DMS53 (cell line): ENCODE results near the gene RREB1.

Source experiments
- DNase-seq: peaks from one replicate; lab custom pipeline; 2025; lab: John Stamatoyannopoulos, UW

The RREB1 gene

DNA sequence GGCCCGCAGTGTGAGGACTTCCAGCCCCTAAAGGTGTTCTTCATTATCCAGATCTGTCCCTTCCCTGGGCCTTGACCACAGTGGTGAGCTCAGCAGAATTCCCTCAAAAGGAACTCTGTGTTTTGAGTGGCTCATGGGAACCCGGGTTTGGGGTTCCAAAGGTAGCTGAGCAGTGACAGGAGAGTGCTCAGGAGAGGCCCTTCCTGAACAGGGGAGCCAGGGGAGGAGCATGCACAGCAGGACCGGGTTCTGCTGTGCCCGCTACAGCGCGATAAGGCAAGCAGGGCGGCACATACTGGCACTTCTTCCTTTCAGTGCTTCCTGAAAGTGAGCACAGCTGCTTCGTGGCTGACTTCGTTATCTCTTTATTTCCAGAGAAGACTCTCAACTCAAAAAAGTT is 117.0 kb downstream of the RREB1 start:
- no peak for DNase-seq

DNA sequence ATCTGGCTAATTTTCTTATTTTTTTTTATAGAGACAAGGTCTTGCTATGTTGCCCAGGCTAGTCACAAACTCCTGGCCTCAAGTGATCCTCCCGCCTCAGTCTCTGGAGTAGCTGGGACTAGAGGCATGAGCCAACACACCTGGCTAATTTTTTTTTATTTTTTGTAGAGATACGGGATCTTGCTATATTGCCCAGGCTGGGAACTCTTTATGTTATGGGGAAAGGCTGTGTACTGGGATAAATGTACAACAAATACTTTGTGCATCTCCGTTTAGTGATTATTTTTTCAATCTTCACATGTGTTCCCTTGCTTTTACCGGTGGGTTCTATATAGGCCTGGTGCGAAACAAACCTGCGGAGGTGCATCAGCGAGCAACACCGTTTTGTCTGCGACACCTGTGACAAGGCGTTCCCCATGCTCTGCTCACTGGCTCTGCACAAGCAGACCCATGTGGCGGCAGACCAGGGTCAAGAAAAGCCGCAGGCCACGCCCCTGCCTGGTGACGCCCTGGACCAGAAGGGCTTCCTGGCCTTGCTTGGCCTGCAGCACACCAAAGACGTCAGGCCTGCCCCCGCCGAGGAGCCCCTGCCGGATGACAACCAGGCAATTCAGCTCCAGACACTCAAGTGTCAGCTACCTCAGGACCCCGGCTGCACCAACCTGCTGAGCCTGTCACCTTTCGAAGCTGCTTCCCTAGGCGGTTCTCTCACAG is 121.1 kb downstream of the RREB1 start:
- DNase-seq = no peak

DNA sequence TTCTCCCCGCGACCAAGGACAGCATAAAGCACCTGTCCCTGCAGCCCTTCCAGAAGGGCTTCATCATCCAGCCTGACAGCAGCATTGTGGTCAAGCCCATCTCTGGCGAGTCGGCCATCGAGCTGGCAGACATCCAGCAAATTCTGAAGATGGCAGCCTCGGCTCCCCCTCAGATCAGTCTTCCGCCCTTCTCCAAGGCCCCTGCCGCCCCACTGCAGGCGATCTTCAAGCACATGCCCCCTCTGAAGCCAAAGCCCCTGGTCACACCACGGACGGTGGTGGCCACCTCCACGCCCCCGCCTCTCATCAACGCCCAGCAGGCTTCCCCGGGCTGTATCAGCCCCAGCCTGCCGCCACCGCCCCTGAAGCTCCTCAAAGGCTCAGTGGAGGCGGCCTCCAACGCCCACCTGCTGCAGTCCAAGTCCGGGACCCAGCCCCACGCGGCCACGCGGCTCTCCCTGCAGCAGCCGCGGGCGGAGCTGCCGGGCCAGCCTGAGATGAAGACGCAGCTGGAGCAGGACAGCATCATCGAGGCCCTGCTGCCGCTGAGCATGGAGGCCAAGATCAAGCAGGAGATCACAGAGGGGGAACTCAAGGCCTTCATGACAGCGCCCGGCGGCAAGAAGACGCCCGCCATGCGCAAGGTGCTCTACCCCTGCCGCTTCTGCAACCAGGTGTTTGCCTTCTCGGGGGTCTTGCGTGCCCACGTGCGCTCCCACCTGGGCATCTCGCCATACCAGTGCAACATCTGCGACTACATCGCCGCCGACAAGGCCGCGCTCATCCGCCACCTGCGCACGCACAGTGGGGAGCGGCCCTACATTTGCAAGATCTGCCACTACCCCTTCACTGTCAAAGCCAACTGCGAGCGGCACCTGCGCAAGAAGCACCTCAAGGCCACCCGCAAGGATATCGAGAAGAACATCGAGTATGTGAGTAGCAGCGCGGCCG is 121.9 kb downstream of the RREB1 start:
- no peak for DNase-seq

DNA sequence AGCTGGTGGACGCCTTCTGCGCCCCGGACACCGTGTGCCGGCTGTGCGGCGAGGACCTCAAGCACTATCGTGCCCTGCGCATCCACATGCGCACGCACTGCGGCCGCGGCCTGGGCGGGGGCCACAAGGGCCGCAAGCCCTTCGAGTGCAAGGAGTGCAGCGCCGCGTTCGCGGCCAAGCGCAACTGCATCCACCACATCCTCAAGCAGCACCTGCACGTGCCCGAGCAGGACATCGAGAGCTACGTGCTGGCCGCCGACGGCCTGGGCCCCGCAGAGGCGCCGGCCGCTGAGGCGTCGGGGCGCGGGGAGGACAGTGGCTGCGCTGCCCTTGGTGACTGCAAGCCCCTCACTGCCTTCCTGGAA is 122.5 kb downstream of the RREB1 start:
- DNase-seq = no peak

DNA sequence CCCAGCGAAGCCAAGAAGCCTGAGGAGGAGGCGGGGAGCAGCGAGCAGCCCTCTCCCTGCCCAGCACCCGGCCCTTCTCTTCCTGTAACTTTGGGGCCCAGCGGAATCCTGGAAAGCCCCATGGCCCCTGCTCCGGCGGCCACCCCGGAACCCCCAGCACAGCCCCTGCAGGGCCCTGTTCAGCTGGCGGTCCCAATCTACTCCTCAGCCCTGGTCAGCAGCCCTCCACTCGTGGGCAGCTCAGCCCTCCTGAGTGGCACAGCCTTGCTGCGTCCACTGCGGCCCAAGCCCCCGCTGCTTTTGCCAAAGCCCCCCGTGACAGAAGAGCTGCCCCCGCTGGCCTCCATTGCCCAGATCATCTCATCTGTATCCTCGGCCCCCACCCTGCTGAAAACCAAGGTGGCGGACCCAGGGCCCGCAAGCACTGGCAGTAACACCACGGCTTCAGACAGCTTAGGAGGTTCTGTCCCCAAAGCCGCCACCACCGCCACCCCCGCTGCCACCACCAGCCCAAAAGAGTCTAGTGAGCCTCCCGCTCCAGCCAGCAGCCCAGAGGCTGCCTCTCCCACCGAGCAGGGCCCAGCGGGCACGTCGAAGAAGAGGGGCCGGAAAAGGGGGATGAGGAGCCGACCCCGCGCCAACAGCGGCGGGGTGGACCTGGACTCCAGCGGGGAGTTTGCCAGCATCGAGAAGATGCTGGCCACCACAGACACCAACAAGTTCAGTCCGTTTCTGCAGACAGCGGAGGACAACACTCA is 123.4 kb downstream of the RREB1 start:
- DNase-seq = no peak

DNA sequence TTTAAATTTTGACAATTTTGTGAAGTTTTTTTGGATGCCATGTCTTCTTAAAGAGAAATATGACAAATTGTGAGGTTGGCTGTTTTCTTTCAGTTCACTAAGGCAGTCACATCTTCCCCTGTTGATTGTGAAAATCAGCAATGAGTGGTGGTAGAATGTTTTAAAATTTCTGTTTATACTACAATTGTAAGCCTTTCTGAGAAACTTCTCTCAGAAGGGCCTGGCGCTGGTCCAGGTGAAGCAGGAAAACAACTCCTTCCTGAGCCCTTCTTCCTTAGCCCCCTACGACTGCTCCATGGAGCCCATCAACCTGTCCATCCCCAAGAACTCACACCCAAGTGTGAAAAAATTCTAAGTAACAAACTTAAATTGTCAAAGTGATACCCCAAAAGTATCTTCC is 124.6 kb downstream of the RREB1 start:
- no peak for DNase-seq

DNA sequence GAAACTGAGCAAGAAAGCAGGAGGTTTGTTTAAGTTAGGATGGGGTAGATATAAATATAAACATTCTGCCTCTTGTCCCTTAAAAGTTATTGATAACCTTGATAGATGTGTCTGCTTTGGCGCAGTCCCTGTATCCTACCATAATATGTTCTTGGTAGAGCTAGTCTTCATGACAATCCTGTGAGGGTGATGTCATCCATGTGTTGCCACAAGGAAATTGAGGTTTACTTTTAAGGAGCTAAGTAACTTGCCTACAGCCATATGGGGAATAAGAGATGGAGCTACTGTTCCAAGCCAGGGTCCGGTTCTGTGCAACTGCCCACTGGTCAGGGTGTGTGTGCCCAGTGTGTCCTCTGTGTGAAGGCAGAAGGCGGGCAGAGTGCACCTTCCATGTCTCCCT is 126.8 kb downstream of the RREB1 start:
- no peak for DNase-seq

DNA sequence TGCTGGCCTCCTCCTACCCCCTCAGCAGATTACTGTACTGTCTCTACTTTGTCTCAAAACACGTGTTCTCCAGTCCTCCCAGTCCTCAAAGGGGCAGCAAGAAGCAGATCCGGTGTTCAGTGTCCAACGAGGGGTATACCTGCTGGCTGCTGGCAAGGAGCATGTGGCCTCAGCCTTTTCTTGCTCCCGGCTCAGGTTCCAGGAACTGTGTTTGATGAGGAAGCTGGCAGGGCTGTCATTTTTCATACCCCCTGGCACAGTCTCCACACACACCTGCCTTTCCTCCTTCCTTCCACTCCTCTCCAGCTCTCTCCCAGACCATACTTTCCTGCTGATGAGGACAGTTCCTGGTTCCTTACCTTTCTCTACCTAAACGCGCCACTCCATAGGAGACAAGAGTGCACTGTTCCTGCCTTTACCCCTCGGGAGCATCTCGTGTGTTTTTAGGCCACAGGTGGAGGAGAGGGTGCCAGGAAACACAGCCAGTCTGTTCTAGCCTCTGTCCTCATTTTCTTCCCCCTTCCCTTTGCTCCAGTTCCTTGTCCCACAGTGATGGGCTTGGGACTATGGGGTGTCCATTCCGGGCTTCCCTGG is 128.0 kb downstream of the RREB1 start:
- DNase-seq = peak; percentile 61

DNA sequence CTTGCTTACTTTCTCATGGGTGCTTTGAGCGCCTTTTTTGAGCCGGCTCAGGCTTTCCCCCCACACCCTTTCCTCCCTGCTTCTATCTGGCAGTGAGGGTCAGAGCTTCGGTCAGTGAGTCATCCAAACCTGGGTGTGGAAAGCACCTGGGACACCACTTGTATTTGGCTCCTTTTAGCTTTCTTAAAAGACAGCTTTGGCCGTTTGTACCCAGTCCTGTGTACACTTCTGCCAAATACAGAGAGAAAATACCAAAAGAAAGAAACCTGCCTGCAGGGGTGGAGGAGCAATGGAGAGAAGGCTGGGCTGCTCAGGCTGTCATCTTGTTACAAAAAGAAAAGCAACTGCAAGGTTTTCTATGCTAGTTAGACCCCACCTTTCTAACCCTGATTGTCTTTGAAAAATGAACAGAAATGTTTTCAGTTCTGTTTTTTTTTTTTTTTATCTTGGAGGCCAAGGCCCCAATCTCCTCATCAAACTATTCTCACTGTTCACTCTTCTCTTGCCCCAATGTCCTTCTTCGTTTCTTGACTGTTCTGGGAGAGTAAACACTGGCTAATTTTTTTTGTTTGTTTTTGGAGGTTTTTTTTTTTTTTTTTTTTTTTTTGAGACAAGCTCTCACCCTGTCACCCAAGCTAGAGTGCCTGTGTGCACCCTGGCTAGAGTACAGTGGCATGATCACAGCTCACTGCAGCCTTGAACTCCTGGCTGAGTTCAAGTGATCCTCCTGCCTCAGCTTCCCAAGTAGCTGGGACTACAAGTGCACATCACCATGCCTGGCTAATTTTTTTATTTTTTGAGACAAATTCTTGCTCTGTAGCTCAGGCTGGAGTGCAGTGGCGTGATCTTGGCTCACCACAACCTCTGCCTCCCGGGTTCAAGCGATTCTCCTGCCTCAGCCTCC is 128.8 kb downstream of the RREB1 start:
- peak; percentile 62 for DNase-seq

DNA sequence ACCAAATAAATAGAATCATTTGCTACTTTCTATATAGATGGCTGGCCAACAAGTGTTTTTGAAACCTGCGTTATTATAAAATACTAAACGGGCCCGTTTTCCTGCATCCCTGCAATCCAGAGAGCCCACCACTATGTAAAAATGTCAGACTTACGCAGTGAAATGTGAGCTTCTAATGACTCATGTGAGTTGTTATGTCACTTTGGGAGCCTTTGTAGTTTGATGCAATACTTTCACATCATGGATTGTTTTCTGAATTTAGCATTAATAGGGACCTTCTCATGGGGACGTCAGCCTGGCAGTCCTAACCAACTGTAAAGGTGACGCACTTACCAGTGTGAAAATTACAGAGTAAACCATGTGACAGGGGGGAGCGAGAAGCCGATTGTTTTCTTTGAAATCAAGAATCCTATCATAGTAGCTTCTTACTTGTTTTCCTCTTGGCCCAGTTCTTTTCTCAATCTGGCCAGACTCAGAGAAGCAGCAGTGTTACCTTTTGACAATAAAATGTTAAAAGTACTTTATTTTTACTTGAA is 130.0 kb downstream of the RREB1 start:
- no peak for DNase-seq

DNA sequence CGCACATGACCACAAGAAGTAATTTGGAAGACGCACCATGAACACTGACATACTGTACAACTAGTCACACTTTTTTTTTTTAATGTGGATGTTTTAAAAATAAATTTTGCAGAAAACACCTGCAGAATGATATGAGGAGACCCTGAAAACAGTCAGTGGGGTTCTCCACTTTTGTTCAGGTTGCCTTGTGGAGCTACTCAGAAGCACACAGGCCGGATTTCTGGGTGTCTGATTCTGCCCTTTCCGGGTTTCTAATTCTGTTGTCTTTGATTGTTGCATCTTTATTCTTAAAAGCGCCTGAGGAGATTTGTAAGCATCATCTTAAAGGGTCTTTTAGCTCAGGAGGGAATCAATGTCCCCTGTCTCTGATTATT is 130.8 kb downstream of the RREB1 start:
- no peak for DNase-seq

DNA sequence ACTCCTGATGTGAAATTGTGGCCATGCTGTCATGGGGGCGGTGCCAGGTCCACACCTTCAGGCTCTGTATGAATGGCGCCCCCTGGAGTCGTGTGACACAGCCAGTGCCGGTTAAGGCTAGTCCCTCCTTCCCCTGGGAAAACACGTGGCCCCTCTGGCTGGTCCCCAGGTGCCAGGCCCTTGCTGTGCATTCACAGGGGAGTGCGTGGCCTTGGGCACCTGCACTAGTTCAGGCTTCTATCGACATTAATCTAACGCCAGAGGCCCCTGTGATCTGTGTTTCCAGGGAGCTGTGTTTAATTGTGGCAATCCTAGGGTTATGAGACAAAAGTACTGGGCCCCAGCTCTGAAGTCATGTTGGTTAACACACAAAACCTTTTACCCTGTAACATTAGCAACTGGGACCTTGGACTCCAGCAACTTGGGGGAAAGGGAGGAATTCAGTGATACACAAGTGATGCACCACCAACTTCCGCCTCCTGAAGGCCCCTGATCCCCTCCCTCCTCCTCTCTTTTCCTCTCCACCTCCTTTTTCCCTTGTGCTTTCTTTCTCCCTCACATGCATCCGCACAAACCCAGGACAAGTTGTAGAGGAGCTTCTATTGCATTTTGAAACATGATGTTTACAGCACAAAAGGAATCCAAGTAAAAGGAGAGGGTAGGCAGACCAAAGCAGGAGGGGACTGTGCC is 131.3 kb downstream of the RREB1 start:
- DNase-seq = peak; percentile 95

DNA sequence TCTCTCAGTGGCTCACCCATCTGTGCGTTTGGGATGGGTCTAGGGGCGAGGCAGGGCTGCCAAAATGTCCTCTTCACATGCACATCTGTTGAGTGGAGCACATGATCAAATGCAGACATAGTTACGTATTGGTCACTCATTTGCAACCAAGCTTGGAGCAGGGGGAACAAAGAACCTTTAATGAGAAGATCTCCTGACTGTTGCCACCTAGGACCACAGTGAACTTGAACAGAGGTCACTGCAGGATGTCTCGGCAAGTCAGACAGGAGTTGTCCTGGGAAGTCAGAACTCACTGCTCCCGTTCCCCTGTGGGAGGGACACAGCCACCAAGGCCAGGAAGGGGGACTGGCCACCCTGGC is 131.8 kb downstream of the RREB1 start:
- DNase-seq = no peak

DNA sequence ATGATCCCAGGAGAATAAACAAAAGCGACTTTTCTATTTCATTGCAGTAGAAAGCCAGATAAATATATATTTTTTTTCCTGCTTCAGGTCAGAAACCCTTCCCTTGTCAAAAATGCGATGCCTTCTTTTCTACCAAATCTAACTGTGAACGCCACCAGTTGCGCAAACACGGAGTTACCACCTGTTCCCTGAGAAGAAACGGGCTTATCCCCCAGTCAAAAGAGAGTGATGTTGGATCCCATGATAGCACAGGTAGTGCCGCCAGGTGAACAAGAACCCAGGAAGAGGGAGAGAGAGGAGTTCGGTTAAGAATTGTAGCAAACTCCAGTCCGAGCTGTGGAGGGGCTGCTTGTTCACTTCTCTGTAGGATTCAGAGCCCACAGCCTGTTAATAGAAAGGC is 132.6 kb downstream of the RREB1 start:
- DNase-seq = no peak

DNA sequence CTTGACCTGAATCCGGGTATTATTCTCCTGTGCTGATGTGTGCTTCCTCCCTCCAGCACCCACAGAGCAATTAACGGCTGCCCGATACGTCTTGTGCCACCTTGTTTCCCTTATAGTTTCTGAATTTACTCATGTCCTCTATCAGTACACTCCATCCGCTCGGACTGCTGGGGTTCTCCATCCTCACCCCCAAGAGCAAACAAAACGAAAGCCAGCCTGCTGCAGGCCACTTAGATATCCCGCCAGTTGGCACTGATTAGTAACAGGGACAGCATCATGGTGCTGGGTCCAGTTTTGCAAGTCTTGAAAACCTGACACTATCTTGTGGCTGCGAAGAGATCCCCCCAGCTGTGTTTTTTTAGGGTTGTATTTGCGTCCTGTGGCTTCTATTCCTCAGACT is 133.4 kb downstream of the RREB1 start:
- DNase-seq = peak; percentile 32

DNA sequence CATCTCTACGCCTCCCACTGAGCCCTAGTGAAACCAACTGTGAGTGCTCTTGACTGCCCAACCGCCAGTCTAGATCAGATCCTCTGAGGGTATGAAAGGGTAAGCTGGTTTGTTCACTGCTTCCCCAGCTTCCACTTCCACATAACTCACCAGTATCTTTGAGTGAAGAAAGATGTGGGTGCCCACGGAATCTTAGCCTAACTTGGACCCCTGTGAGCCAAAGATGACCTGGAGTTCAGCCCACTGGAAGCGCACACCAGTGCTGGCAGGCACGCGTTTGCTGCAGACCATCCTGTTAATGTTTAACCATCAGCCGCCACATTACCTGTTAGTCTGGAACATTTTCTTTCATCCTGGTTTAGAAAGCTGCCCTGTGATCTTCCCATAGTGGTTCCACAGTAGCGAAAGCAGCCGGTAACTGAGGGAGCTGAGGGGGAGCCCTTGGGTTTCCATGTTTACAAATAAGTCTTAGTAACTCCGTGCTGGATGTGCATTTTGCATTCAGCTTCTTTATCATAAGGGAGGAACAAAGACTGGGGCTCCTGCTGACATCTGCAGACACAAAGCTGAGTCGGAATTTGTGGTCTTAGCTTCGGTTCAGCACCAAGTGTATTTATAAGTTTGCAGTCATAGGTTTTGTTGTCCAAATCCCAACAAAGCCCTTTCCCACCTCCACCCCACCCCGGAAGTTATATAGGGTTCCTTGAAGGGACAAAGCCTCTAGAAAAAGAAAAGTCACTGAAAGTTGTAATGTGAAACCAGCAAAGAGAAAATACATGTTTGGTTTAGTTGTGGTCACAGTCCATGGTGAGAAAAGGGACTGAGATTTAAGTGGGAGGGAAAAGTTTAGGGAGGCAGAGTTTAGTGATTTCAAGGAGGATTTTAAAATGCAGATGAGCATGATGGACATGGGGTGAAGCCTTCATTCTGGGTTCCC is 134.2 kb downstream of the RREB1 start:
- DNase-seq = peak; percentile 91

DNA sequence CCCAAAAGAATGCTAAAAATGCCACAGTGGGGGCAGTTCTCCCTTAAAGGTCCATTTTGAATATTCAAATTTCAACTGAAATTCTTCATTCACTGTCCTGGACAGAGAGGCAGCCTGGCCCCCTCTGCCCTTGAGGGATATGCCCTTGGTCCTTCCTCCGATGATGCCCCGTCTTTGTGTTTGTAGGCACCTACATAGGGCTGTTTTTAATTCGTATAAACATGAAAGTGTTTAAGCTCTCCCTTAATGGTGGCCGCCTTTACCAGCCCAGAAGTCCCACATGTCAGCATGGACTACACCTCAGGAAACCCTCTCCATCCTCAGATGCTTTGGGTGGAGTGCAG is 135.0 kb downstream of the RREB1 start:
- DNase-seq = no peak

DNA sequence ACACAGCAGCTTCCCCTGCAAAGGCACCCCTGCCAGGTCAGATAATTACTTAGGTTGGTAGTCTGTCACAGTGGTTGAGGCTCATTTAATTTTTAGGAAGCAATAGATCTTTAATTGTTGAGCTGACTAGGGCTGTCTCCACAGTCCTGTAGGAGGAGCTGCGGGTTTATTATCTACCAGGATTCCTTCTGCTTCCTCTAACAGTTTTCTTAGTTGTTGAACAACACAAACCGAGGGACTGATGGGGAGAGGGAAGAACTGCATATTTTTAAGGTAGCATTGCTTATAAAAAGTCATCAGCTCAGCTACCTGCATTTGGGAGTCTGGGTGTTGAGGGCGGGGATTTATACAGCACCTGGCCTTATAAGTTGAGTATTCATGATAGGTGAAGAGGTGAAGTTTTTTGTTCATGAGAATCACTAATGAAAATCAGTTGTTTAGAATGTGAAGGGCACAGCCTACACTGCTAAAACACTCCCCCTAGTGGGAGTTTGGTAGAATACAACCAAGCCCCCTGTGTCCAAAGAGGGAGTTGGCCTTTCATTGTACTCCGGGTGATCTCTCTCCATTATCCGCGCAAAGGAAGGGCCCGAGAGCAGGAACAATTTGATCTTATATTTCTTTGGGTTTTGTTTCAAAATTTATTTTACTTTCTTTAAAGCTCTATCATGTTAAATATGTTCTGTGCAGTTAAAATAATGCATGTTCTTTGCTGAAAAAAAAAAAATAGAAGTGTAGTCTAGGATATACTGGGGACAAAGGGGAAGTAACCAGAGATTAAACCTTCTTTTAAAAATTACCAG is 135.6 kb downstream of the RREB1 start:
- DNase-seq = peak; percentile 83
